GM03348 (cell line): Measurements from ENCODE around the gene DHX36.

Experiments used
- DNase-seq: peaks from one replicate; pipeline ENCODE4 v3.0.0; 2012; ENCODE audit warnings: low spot score

Gene DHX36

DNA sequence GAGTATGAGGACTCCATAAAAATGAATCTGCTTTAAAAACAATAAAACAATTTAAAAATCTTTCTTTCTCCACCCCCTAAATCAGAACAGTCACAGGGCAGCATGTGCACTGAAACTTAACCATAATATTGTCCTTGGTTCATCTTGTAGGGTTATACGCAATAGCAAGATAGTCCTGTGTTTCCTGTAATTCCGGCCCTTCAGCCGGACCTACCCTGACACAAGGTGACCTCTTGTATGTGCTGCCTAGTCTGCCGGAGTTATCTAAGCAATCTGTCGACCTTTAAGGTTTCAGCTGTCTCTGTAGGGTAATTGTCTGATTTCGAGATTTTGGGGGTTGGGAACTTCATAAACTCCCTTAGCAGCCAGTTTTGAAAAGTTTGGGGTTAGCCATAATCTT is 99.9 kb downstream of the DHX36 start:
- no peak for DNase-seq

DNA sequence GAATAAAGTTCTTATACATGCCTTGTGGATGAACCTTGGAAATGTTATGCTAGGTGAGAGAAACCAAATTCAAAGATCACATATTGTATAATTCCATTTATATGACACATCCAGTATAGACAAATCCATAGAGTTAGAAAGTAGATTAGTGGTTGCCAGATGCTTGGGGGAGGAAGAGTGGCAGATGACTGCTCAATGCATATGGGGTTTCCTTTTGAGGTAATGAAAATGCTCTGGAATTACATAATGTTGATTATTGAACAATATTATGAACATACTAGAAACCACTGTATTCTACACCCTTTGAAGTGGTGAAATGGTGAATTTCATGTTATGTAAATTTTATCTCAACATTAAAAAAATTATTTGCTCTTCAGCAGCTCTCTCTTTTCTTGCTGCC is 100.8 kb downstream of the DHX36 start:
- no peak for DNase-seq
